IPS-15b (cell line): ENCODE data around the gene COL18A1.

Source experiments
- H3K27me3 ChIP-seq: one replicate; pipeline ENCODE4 v1.6.1; 2013; ENCODE audit warnings: low read length; ENCODE audit not compliant: control insufficient read depth, insufficient read depth
- H3K36me3 ChIP-seq: one replicate; pipeline ENCODE4 v1.6.1; 2013; ENCODE audit warnings: low read length; ENCODE audit not compliant: control insufficient read depth, insufficient read depth
- H3K4me1 ChIP-seq: one replicate; pipeline ENCODE4 v1.6.1; 2013; ENCODE audit warnings: mild to moderate bottlenecking, low read length; ENCODE audit not compliant: control insufficient read depth, insufficient read depth
- H3K4me3 ChIP-seq: one replicate; pipeline ENCODE4 v1.5.1; 2013; ENCODE audit warnings: low read depth, low read length
- H3K9ac ChIP-seq: one replicate; pipeline ENCODE4 v1.6.1; 2013; ENCODE audit warnings: low read depth, mild to moderate bottlenecking, low read length
- H3K9me3 ChIP-seq: one replicate; pipeline ENCODE4 v1.6.1; 2013; ENCODE audit warnings: mild to moderate bottlenecking, low read length; ENCODE audit not compliant: control insufficient read depth, insufficient read depth

The COL18A1 gene

DNA sequence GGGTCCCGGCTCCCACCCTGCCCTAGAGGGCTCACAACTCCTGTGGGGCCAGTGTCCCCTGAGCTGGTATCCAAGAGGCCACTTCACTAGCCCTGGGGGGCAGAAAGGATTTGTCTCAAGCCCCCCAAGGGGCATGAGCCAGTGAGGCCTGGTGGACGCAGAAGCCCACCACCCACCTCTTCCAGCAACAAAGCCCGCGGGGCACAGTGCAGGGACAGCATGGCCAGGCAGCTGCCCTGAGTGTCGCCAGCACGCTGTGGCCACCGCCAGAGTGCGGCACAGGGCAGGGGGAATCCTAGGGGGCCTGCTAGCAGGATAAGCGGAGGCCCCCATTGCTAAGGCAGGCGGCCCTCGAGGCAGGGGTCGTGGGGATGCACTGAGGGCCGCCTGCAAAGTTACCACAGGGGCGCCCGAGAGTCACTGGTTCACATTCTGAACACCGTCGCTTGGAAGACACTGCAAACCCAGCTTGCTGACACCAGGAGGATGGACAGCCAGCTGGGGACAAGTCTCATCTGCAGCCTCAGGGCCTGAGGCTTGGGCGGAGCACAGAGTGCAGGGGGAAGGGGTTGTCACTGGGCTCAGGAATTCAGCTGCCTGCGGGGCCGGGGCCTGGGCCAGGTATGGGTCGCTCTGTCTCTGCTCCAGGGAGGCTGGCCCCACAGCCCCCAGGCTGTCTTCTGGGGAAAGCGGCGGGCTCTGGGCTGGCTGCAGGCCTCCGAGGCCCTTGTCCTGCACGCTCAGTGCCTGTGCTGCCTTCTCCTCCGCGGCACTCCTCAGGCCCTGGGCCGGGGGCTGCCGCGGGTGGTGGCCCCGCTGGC is 110.5 kb downstream of the COL18A1 start:
- H3K36me3 ChIP-seq, result peaks cover 25% of the 10 kb centered on the region

DNA sequence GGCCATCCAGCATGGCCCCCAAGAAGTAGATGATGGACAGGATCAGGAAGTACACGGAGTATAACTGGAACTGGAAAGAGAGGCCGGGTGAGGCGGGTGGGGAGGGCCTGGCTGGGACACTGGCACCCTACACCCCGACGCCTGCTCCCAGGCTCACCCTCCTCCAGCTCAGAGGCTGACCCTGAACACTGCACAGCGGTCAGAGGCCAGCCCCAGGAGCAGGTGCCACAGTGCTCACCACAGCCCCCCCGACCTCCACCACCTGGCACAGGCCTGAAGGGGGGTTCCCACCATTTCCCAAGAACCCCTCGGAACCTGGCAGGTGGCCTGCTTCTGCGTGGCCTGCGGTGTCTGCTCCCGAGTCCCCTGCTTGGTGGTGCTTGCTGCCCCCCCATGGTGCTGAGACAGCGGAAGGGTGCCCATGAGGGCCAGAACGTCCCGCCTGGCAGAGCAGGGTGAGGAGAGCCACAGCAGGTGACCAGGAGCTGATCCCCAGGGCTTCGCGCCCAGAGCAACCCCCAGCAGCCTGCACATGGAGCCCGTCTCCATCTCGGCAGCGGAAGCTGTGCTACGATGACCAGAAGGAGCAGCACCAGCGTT is 111.2 kb downstream of the COL18A1 start:
- Histone ChIP-seq H3K4me3 (no peak overlapping the region), H3K9me3 (peaks cover 12% of the 10 kb centered on the region), H3K36me3 (peaks cover 23% of the 10 kb centered on the region), H3K4me1 (no peaks in the 10 kb centered on the region), H3K9ac (no peak overlapping the region), H3K27me3 (no peaks in the 10 kb centered on the region)

More for the DNA sequence above, 110.5 kb downstream of the COL18A1 start:
- Histone ChIP-seq H3K4me3 (no peak overlapping the region), H3K4me1 (no peaks in the 10 kb centered on the region), H3K9ac (no peak overlapping the region), H3K9me3 (peaks cover 12% of the 10 kb centered on the region), H3K27me3 (no peaks in the 10 kb centered on the region)

DNA sequence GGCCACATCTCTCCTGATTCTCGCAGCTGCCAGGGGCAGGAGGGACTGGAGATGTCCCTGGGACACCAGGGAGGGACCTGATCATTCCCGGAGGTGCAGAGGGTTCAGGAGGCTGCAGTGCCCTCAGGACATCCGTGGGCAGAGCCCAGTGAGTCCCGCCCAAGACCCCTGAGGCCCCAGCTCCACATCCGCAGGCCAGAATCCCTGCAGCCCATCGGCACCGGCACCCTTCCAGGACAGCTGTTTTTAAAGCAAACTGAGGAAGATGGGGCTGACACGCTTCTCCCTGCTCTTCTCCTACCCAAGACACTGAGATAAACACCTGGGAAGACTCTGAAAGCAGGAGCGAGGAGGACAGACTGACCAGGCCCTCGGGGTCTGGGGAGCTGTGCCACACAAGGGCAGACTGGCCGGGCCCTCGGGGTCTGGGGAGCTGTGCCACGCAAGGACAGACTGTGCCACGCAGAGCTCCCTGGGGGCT is 111.7 kb downstream of the COL18A1 start:
- Histone ChIP-seq H3K4me3 (no peak overlapping the region), H3K27me3 (no peaks in the 10 kb centered on the region), H3K36me3 (peaks cover 20% of the 10 kb centered on the region), H3K9me3 (peaks cover 12% of the 10 kb centered on the region), H3K9ac (no peak overlapping the region), H3K4me1 (no peaks in the 10 kb centered on the region)

DNA sequence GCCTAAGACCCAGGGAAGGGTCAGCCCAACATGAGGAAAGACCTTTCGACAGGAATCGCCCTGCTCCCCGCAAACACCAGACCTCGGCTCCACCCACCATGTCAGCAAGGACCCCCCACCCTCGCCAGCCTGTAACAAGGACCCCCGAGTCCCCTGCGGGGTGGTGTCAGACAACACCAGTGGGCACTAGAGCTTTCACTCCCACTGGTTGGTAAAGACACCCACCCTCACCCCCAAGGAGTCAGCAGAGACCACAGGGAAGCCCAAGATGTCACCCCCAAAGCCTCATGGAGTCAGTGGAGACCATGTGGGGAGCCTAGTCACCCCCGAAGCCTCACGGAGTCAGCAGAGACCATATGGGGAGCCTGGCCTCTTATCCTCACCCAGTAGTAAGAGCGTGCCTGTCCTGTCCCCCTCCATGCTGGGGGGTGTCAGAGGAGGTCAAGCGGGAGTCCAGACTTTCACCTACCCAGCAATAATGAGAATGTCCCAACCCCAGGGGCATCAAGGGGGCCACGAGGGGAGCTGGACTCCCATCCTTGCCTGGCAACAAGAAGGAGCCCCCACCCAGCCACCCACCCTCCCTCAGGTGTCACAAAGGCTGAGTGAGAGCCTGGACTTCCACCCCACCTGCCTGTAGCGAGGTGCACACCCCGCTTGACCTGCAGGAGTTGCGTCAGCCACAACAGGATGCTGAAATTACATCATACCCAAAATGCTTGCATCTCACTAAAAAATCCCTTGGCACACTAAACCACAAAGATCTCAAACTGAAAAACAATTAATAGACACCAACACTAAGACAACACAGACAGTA is 112.5 kb downstream of the COL18A1 start:
- Histone ChIP-seq H3K4me3 (no peak overlapping the region), H3K9me3 (peaks cover 12% of the 10 kb centered on the region), H3K9ac (no peak overlapping the region), H3K27me3 (no peaks in the 10 kb centered on the region), H3K36me3 (peaks cover 24% of the 10 kb centered on the region), H3K4me1 (no peaks in the 10 kb centered on the region)

DNA sequence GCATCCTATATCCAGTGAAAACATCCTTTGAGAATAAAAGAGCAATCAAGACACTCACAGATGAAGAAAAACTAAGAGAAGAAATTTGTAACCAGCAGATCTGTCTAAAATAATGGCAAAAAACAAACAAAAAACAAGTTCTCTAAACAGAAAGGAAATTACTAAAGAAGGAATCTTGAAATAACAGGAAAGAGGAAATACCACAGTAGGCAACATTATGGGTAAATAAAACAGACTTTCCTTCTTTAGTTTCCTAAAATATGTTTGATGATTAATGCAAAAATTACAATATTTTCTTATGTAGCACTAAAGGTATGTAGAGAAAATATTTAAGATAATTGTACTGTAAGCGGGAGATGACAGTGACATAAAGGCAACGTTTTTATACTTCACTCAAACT is 113.8 kb downstream of the COL18A1 start:
- H3K36me3 ChIP-seq, result peaks cover 11% of the 10 kb centered on the region
- H3K27me3 ChIP-seq, result no peaks in the 10 kb centered on the region
- no peak overlapping the region for H3K4me3 ChIP-seq
- H3K4me1 ChIP-seq, result no peaks in the 10 kb centered on the region
- no peak overlapping the region for H3K9ac ChIP-seq
- H3K9me3 ChIP-seq, result peaks cover 12% of the 10 kb centered on the region

DNA sequence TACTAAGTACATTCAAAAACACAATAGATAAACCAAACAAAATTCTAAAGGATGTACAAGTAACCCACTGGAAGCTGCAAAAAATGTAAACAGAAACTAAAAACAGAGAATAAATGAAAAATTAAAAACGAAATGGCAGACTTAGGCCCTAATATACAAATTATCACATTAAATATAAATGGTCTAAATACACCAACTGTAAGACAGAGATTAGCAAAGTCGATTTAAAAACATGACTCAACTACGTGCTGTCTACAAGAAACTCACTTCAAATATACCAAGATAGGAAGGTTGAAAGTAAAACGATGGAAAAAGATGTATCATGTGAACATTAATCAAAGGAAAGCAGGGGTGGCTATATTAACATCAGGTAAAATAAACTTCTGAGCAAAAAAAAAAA is 114.2 kb downstream of the COL18A1 start:
- no peak overlapping the region for H3K4me3 ChIP-seq
- H3K36me3 ChIP-seq, result peaks cover 9% of the 10 kb centered on the region
- no peaks in the 10 kb centered on the region for H3K4me1 ChIP-seq
- no peak overlapping the region for H3K9ac ChIP-seq
- peaks cover 12% of the 10 kb centered on the region for H3K9me3 ChIP-seq
- H3K27me3 ChIP-seq, result no peaks in the 10 kb centered on the region

DNA sequence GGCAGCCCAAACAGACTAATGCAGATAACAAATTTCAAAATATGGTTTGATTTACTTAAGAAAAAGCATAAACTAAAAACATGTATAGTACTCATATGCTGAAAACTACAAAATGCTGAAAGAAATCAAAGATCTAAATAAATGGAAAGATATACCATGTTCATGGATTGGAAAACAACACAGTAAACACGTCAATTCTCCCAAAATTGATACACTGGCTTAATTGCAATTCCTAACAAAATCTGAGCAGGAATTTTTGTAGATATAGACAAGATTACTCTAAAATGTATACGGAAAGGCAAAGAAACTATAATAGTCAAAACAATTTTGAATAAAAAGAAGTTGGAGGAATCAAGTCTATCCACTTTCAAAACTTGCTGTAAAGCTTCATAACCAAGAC is 116.3 kb downstream of the COL18A1 start:
- Histone ChIP-seq H3K36me3 (peaks cover 19% of the 10 kb centered on the region), H3K4me1 (no peaks in the 10 kb centered on the region), H3K27me3 (no peaks in the 10 kb centered on the region), H3K4me3 (no peak overlapping the region), H3K9ac (no peak overlapping the region), H3K9me3 (peaks cover 12% of the 10 kb centered on the region)

DNA sequence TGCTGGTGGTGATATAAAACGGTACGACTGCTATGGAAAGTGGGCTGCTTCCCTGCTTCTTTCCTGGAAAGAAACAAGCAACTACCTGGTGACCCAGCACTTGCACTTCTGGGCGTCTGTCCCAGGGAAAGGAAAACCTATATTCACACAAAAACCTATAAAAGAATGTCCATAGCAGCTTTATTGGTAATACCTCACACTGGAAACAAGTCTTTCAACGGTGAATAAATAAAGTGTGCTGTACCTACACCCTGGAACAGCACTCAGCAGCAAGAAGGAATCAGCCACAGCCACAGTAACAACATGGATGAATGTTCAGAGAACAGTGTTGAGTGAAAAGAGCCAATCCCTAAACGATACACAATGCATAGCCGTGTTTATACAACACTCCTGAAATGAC is 117.4 kb downstream of the COL18A1 start:
- H3K4me1 ChIP-seq, result no peaks in the 10 kb centered on the region
- peaks cover 14% of the 10 kb centered on the region for H3K36me3 ChIP-seq
- H3K27me3 ChIP-seq, result no peaks in the 10 kb centered on the region
- H3K9ac ChIP-seq, result no peak overlapping the region
- H3K4me3 ChIP-seq, result no peak overlapping the region
- H3K9me3 ChIP-seq, result peaks cover 12% of the 10 kb centered on the region

DNA sequence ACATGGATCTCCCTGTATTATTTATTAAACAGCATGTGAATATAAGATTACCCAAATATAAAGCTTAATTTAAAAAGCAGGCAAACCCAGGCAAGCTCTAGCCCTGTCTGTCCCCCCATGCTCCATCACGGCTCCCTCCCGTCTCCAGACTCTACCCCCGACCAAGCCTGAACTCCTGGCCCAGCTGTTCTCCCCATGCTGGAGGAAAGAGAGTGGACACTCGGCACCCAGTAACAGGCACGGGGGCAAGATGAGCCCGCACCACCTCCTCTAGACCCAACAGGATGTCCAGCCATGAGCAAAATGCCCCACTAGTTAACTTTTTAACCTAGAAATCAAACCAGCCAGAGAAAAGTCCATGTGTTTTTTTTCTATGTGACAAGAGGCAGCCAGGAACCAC is 118.0 kb downstream of the COL18A1 start:
- Histone ChIP-seq H3K9me3 (peaks cover 12% of the 10 kb centered on the region), H3K9ac (no peak overlapping the region), H3K27me3 (no peaks in the 10 kb centered on the region), H3K4me3 (no peak overlapping the region), H3K36me3 (peaks cover 14% of the 10 kb centered on the region), H3K4me1 (no peaks in the 10 kb centered on the region)

DNA sequence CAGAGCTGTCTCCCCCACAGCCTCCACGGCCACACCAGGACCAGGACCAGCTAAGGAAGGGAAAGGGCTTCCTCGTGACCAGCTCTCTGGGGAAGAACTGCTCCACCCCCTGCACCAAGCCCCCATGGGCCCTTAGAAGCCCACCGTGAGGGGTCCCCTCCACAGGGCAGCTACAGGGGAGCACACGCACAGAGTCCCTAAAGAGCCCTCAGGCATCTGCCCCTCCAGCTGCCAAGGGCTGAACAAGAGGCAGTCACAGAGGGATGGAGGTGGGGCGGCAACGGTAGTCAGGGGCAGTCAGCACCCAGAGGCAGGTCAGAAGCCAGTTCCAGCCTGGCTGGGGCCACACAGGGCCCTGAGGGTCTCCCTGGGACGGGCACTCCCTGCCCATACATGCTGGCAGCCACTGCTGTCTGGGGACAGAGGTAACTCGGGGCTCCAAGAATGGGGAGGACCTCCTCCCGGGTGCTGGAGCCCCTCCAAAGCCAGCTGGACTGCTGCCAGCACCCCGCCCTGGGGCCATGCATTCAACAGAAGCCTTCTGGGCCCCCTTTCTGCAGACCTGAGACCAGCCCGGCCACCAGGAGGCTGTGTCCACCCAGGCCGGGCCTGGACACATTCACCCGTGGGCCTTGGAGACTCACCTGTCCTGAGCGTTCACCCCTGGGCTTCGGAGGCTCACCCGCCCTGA is 118.6 kb downstream of the COL18A1 start:
- no peaks in the 10 kb centered on the region for H3K4me1 ChIP-seq
- peaks cover 14% of the 10 kb centered on the region for H3K36me3 ChIP-seq
- H3K4me3 ChIP-seq, result no peak overlapping the region
- H3K27me3 ChIP-seq, result no peaks in the 10 kb centered on the region
- no peak overlapping the region for H3K9ac ChIP-seq
- H3K9me3 ChIP-seq, result peaks cover 10% of the 10 kb centered on the region

DNA sequence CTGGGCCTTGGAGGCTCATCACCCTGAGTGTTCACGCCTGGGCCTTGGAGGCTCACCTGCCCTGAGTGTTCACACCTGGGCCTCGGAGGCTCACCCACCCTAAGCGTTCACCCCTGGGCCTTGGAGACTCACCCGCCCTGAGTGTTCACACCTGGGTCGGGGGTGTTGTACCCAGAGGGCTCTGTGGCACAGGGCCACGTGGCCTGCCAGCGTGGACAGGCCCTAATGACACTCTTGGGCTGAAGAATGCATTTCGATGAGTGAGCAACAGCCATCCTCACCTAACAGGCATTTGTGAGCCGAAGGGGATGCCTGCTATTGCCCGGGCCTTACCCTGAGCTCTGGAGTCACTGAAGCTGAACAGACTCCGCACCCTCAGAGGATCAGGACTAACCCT is 119.8 kb downstream of the COL18A1 start:
- H3K36me3 ChIP-seq, result peaks cover 24% of the 10 kb centered on the region
- H3K4me1 ChIP-seq, result no peaks in the 10 kb centered on the region
- H3K4me3 ChIP-seq, result no peak overlapping the region
- H3K9me3 ChIP-seq, result peaks cover under 1% of the 10 kb centered on the region
- no peaks in the 10 kb centered on the region for H3K27me3 ChIP-seq
- H3K9ac ChIP-seq, result no peak overlapping the region
